ENCODE data around the gene CYRIA.

Gene CYRIA

GRCh38 chr2:16666449-16666801 is 791 bp upstream of the CYRIA start:
- no peak for DNase-seq

- no peak for DNase-seq
Measured at GRCh38 chr2:16664809-16665747, 556 bp downstream of the CYRIA start.

DNA sequence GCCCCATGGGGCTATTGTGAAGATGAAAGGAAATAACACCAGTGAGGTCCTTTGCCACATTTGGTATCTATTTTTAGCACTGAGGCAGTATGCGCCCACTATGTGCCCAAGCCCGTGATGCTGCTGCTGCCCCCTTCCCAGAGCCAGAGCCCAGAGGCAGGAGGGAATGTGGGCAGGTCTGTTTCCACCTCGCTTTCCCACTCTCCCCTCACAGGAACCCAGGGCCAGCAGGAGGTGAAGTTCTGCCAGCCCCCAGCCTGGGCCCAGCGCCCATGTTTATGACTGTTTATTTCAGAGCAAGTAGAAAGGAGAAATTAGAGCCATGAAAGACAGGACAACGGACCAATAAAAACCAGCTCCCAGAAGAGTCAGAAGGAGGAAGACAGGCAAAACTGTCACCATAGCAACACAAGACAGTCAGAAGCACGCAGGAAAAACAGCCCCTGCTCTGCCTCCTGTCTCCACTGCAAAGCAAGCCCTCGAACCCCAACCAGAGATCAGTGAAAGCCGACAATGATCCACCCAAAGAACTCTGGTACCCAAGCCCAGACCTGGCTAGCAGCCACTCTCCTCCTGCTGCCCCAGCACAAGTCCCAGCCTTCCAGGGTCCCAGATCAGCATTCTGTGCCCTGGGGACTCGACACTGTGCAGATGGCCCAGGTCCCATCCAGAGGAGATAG is 1.4 kb downstream of the CYRIA start:
- DNase-seq, result peak; percentile 28

DNA sequence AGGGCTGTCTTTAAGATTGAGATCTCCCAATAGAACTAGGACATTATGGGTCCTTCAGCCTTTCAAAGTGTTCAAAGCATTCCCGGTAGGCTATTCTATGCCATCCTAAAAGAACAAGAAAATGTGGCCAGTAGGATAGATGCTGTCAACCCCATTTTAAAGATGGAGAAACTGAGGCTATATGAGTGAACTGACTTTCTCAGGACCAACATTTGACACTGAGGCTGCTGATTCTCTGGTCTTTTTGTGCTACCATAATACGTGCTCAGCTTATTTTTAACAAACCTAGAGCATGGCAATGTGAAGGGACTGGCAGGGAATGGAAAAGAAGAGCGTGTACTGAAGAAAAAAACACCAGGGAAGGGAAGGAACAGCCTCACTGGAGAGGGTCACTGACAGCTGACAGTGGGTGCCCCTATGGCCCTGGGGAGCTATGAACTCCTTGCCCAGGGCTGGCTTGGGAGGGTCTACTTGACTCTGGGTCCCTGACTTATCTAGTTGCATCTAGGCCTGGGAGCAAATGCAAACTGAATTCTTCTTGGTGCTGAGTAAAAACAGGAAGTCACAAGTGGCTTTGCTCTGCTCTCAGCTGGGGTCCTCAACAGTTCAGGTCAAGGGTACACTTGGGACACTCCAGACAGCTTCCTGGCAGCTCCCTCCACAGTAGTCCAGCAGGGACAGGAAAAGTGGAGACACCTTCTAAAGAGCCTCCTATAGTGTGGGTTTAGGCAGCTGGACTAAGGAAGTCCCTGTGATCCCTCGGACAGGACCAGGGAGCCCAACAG is 2.3 kb downstream of the CYRIA start:
- no peak for DNase-seq

- DNase-seq, result no peak
Measured at GRCh38 chr2:16661936-16662839, 3.4 kb downstream of the CYRIA start.

GRCh38 chr2:16661526-16661925 is 4.1 kb downstream of the CYRIA start:
- DNase-seq, result no peak

GRCh38 chr2:16660556-16660955 is 5.1 kb downstream of the CYRIA start:
- no peak for DNase-seq

- no peak for DNase-seq
Measured at GRCh38 chr2:16660114-16660513, 5.5 kb downstream of the CYRIA start.

DNA sequence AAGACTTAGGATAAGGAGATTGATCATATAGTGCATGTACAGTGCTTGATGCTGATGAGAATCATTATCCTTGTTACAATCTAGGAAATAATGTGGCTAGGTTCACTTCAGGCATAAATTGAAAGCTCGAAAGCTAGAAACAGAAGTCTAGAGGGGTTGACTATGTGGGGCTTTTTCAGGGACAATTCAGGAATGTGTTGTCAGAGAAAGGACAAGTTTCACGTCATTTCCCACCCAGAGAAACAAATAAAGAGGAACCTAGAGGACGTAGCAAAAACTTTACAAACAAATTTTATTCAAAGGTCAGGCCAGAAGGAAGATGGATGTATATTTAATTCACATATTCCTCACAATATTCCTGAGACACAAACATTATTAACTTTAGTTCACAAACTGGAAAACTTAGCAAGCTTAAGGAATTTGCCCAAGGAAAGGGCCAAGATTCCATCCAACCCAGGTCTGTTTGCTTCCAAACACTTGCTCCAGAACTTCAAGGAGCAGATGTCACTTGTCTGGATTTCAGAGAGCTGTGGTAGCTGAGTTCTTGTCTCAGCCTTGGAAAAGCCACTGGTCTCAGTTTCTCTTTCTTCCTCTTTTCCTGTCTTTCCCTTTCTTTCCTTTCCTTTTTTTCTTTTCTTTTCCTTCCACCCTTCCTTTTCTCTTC is 7.4 kb downstream of the CYRIA start:
- no peak for DNase-seq

DNA sequence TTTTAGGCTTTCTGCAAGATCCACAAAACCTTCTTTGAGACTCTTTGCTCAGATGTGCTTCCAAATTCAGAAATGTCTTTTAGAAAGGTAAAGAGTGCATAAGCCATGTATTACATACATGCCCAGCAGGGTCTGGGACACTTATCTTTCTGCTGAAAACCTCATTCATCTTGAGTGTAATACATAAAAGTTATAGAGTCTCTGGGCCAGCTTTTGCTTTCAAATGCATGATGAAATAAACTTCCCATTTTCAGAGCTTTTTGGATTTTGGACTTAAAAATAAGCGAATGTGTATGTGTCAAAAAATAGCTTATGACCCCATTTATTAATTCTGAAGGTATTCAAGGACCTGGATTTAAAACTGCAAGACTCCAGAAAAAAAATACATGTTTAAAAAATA is 8.0 kb downstream of the CYRIA start:
- no peak for DNase-seq

GRCh38 chr2:16656784-16657391 is 8.7 kb downstream of the CYRIA start:
- DNase-seq, result no peak

GRCh38 chr2:16655905-16656642 is 9.6 kb downstream of the CYRIA start:
- DNase-seq, result no peak

DNA sequence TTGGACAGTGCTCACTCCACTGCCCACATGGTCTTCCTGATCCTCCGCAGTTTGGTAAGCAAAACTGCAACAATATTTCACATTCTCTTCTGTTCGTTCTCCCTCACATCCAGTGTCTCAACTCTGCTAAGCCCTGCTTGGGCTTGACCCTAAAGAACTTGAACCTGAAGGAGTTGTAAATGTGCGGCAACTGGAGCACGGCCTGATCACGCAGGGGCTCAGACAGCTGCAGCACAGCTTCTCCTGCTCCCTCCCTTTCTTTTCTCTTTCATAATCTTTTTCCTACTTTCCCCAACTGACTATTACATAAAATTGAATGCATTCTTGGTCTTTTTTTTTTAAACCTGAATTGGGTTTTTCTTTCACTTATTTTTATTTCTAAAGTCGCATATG is 10.2 kb downstream of the CYRIA start:
- no peak for DNase-seq

- DNase-seq, result no peak
Measured at GRCh38 chr2:16654833-16655444, 10.7 kb downstream of the CYRIA start.

DNA sequence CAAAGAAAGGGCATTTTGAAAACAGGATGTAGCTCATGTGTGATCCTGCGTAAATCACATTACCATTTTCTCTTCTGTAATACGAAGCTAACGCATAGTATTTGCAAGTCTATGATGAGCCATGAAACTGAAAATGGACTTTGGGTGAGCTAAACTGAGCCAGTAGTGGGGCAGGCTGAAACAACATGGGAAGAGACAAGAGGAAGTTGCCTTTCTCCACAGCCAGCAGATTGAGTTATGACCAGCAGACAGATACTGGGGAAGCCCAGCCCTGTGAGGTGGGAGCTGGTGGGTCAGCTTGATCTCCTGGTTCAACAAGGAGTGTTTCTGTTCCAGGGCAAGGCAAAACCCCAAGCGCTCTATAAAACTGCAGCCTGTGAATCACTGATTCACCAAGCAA is 11.8 kb downstream of the CYRIA start:
- no peak for DNase-seq

GRCh38 chr2:16653083-16653375 is 12.6 kb downstream of the CYRIA start:
- DNase-seq, result no peak

DNA sequence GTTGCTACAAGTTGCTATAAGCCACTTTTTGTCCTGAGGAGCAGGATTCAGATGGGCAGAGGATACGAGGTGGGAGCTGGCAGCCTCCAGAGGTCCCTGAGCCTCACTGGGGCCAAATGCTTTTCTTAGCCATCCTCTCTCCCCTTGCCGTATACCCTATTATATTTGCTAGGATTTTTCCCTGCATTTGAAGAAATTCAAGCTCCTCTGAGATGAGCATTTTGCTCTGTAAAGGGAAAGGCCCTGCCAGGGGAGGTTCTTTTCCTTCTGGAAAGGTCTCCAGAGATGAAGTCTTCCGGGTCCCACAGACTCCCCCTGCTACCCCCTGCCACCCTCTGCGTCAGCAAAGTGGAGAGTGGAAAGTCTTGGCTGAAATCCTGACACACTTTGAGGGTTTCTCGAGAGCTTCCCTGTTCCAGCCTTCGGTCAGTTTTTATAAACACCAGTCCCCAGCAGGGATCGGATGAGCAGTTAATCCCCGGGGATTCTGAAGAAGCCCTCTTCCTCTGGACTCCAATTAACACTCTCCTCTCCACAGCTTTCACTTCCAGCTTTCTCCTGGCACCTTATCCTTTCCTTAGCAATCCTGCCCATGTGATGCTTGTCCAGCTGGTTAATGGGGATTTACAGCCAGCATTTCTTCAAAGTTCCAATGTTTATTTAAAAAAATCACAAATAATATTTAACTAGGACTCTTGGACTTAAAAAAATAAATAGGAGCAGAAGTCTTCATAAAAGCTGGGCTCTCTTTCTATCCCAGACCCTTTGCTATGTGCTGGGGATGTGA is 13.1 kb downstream of the CYRIA start:
- DNase-seq, result no peak

- no peak for DNase-seq
Measured at GRCh38 chr2:16650287-16651249, 15.1 kb downstream of the CYRIA start.
